NCI-H510A (cell line): ENCODE data around the gene TPPP2.

Experiments used
- DNase-seq: peaks from one replicate; lab custom pipeline; 2025; lab: John Stamatoyannopoulos, UW

Gene TPPP2

GRCh38 chr14:21057803-21058675, 28.0 kb downstream of the TPPP2 start, which contains the start of gene RNASE8:
TSS of gene RNASE8 (plus strand) at chr14:21057822. CDS start at chr14:21057893, 71 bp downstream.
- no peak for DNase-seq

GRCh38 chr14:21058903-21059302, 28.9 kb downstream of the TPPP2 start:
- no peak for DNase-seq

GRCh38 chr14:21059842-21060613, 30.0 kb downstream of the TPPP2 start:
- no peak for DNase-seq

GRCh38 chr14:21060614-21061346, 30.8 kb downstream of the TPPP2 start:
- no peak for DNase-seq

- DNase-seq, result no peak
Measured at GRCh38 chr14:21061347-21061668, 31.3 kb downstream of the TPPP2 start.

GRCh38 chr14:21063479-21063878, 33.5 kb downstream of the TPPP2 start:
- no peak for DNase-seq

GRCh38 chr14:21066882-21067502, 37.0 kb downstream of the TPPP2 start:
- DNase-seq, result no peak

- peak; percentile 59 for DNase-seq
Measured at GRCh38 chr14:21068521-21069387, 38.7 kb downstream of the TPPP2 start.

GRCh38 chr14:21069388-21070082, 39.5 kb downstream of the TPPP2 start:
- no peak for DNase-seq

GRCh38 chr14:21070083-21070609, 40.1 kb downstream of the TPPP2 start, which contains the start of gene ARHGEF40:
TSS of gene ARHGEF40 (plus strand) at chr14:21070304. CDS start at chr14:21070397, 93 bp downstream.
- DNase-seq, result peak; percentile 24

- no peak for DNase-seq
Measured at GRCh38 chr14:21070610-21071224, 40.7 kb downstream of the TPPP2 start.

- DNase-seq, result peak; percentile 73
Measured at GRCh38 chr14:21071225-21072030, 41.4 kb downstream of the TPPP2 start.

- DNase-seq, result no peak
Measured at GRCh38 chr14:21072031-21072473, 42.0 kb downstream of the TPPP2 start.

GRCh38 chr14:21072781-21073339, 42.8 kb downstream of the TPPP2 start:
- peak; percentile 23 for DNase-seq

GRCh38 chr14:21073921-21074320, 43.9 kb downstream of the TPPP2 start:
- DNase-seq, result no peak

- no peak for DNase-seq
Measured at GRCh38 chr14:21074398-21075272, 44.6 kb downstream of the TPPP2 start.

- no peak for DNase-seq
Measured at GRCh38 chr14:21075719-21076437, 45.9 kb downstream of the TPPP2 start.
